Measurements from ENCODE around the gene MAPK8IP2.
"Not testable (repeated sequence)": the region's sequence is repeated elsewhere in the genome, so short reads cannot be mapped to it uniquely, and the experiment has no call there.

MAPK8IP2 gene

GRCh38 chr22:50657925-50658324 lies 57.3 kb downstream of the MAPK8IP2 start:
- H3K4me1 ChIP-seq (ENCODE audit: control insufficient read depth in 1 of 2, insufficient read depth in 2 of 2, low read length in 2 of 2), result no peaks in the 10 kb centered on the region
- H3K9ac ChIP-seq (ENCODE audit: low read depth in 1 of 2, low read length in 2 of 2), result no peak overlapping the region
- no peaks in the 10 kb centered on the region for H3K9me3 ChIP-seq (ENCODE audit: control insufficient read depth in 1 of 2, low read length in 2 of 2)
- H3K27me3 ChIP-seq (ENCODE audit: control insufficient read depth in 1 of 2, insufficient read depth in 2 of 2, low read length in 2 of 2), result peaks cover 0 to 6% of the 10 kb centered on the region in 2 donors
- H3K36me3 ChIP-seq (ENCODE audit: control insufficient read depth in 1 of 2, insufficient read depth in 2 of 2, low read length in 2 of 2), result no peaks in the 10 kb centered on the region
- H3K4me3 ChIP-seq (ENCODE audit: low read depth in 1 of 2, low read length in 2 of 2), result no peak overlapping the region
- no peak overlapping the region for H3K27ac ChIP-seq (ENCODE audit: low read depth, low read length)

- H3K27ac ChIP-seq (ENCODE audit: low read depth, low read length); H3K4me1 ChIP-seq (ENCODE audit: control insufficient read depth in 1 of 2, insufficient read depth in 2 of 2, low read length in 2 of 2); H3K4me3 ChIP-seq (ENCODE audit: low read depth in 1 of 2, low read length in 2 of 2); H3K27me3 ChIP-seq (ENCODE audit: control insufficient read depth in 1 of 2, insufficient read depth in 2 of 2, low read length in 2 of 2); H3K9me3 ChIP-seq (ENCODE audit: control insufficient read depth in 1 of 2, low read length in 2 of 2); H3K9ac ChIP-seq (ENCODE audit: low read depth in 1 of 2, low read length in 2 of 2); H3K36me3 ChIP-seq (ENCODE audit: control insufficient read depth in 1 of 2, insufficient read depth in 2 of 2, low read length in 2 of 2): not testable (repeated sequence)
Observed at GRCh38 chr22:50659711-50660110, 59.1 kb downstream of the MAPK8IP2 start.

DNA sequence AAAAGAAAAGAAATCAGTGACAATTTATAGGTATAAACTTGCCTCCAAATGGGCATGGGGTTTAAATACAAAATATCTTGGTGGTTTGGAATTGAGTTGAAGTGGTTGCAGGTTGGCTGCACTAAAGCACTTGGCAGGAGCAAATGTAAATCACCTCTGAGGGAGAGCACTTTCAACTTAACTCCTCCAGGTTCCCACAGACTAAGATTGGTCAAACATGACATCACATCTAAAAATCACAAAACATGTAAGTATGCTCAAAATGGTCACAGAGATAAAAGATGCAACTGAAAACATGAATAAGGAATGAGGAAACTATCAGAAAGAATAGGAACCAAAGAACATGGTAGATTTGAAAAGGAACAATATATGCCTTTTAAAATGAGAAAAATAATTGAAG lies 59.7 kb downstream of the MAPK8IP2 start:
- H3K9ac ChIP-seq (ENCODE audit: low read depth in 1 of 2, low read length in 2 of 2), result no peak overlapping the region
- no peak overlapping the region for H3K4me3 ChIP-seq (ENCODE audit: low read depth in 1 of 2, low read length in 2 of 2)
- no peaks in the 10 kb centered on the region for H3K4me1 ChIP-seq (ENCODE audit: control insufficient read depth in 1 of 2, insufficient read depth in 2 of 2, low read length in 2 of 2)
- H3K36me3 ChIP-seq (ENCODE audit: control insufficient read depth in 1 of 2, insufficient read depth in 2 of 2, low read length in 2 of 2), result no peaks in the 10 kb centered on the region
- H3K9me3 ChIP-seq (ENCODE audit: control insufficient read depth in 1 of 2, low read length in 2 of 2), result no peaks in the 10 kb centered on the region
- no peak overlapping the region for H3K27ac ChIP-seq (ENCODE audit: low read depth, low read length)
- H3K27me3 ChIP-seq (ENCODE audit: control insufficient read depth in 1 of 2, insufficient read depth in 2 of 2, low read length in 2 of 2), result peaks cover 0 to 6% of the 10 kb centered on the region in 2 donors
